SK-N-SH (cell line): ENCODE data around the gene BLOC1S6. TPM values are rescaled to one million over a fixed set of nuclear protein-coding genes. Genes with fewer than 3 reads are reported as not detected.

Source experiments
- CTCF ChIA-PET: fragments of 300-600, 350-600 bp; formaldehyde crosslinking; extraction: SDS; loops from one replicate; lab custom pipeline; 2021; lab: Yijun Ruan, JAX
- POLR2A ChIA-PET: fragments of 350-600 bp; sonication (Branson Sonifier 250); formaldehyde crosslinking; extraction: SDS; loops from one replicate; lab custom pipeline; 2020; ENCODE audit warnings: antibody characterized with exemption, inconsistent platforms; lab: Yijun Ruan, JAX
- DNase-seq: peaks from one replicate; pipeline ENCODE4 v3.0.0; 2012
- H2AFZ ChIP-seq: fragments of 200-600 bp; sonication (generic); 2 replicates; pipeline ENCODE4 v1.8.1; 2016; ENCODE audit warnings: antibody characterized with exemption, mild to moderate bottlenecking, low read depth
- H3F3A ChIP-seq: fragments of 200-600 bp; sonication (generic); replicated peaks from 2 replicates; pipeline ENCODE3; 2016; ENCODE audit warnings: antibody characterized with exemption, mild to moderate bottlenecking; ENCODE audit not compliant: insufficient read depth
- H3K27ac ChIP-seq, 2 experiments: fragments of 200-500 bp in 1 of 2; fragments of 200-600 bp in 1 of 2; sonication (Bioruptor generic) in 1 of 2; sonication (generic), shearing (Covaris generic) in 1 of 2; 2 replicates each; pipeline versions ENCODE4 v1.5.1 to v1.6.1; 2014 to 2016; ENCODE audit warnings: low read depth in 2 of 2, inconsistent platforms in 1 of 2, low read length in 1 of 2, mild to moderate bottlenecking in 1 of 2, mixed read lengths in 1 of 2
- H3K27me3 ChIP-seq: fragments of 200-600 bp; sonication (generic), shearing (Covaris generic); 2 replicates; pipeline ENCODE4 v1.6.1; 2016; ENCODE audit warnings: mixed run types; ENCODE audit not compliant: insufficient read depth
- H3K36me3 ChIP-seq, 2 experiments: fragments of 200-500 bp in 1 of 2; fragments of 200-600 bp in 1 of 2; sonication (Bioruptor generic) in 1 of 2; sonication (generic) in 1 of 2; replicated peaks in 1 of 2; 2 replicates each; pipeline versions ENCODE3 to v1.5.1; 2014 to 2016; ENCODE audit warnings: low read length in 1 of 2, mild to moderate bottlenecking in 1 of 2; ENCODE audit not compliant: insufficient read depth in 2 of 2, control insufficient read depth in 1 of 2
- H3K4me1 ChIP-seq, 2 experiments: fragments of 200-500 bp in 1 of 2; fragments of 200-600 bp in 1 of 2; sonication (Bioruptor generic) in 1 of 2; sonication (generic), shearing (Covaris generic) in 1 of 2; 2 replicates each; pipeline versions ENCODE4 v1.5.1 to v1.6.1; 2014 to 2016; ENCODE audit warnings: low read depth in 1 of 2, low read length in 1 of 2, mixed run types in 1 of 2; ENCODE audit not compliant: insufficient read depth in 2 of 2, control insufficient read depth in 1 of 2
- H3K4me2 ChIP-seq: fragments of 200-600 bp; sonication (generic), shearing (Covaris generic); 2 replicates; pipeline ENCODE4 v1.6.1; 2017; ENCODE audit warnings: mixed run types
- H3K4me3 ChIP-seq, 2 experiments: fragments of 200-500 bp in 1 of 2; fragments of 200-600 bp in 1 of 2; sonication (Bioruptor generic) in 1 of 2; sonication (generic), shearing (Covaris generic) in 1 of 2; 2 replicates each; pipeline versions ENCODE4 v1.5.1 to v1.8.1; 2014 to 2016; ENCODE audit warnings: low read depth in 2 of 2, inconsistent platforms in 1 of 2, low read length in 1 of 2, mild to moderate bottlenecking in 1 of 2, mixed read lengths in 1 of 2, moderate library complexity in 1 of 2
- H3K79me2 ChIP-seq: fragments of 200-600 bp; sonication (generic); 2 replicates; pipeline ENCODE4 v1.8.1; 2017; ENCODE audit warnings: mild to moderate bottlenecking; ENCODE audit not compliant: insufficient read depth
- H3K9ac ChIP-seq: fragments of 200-600 bp; sonication (generic); 2 replicates; pipeline ENCODE4 v1.6.1; 2017; ENCODE audit warnings: mixed run types
- H3K9me2 ChIP-seq: fragments of 200-600 bp; sonication (generic); 2 replicates; pipeline ENCODE4 v1.6.1; 2017; ENCODE audit warnings: mixed run types
- H3K9me3 ChIP-seq: fragments of 200-600 bp; sonication (generic); 2 replicates; pipeline ENCODE4 v1.6.1; 2017; ENCODE audit warnings: mixed run types, mild to moderate bottlenecking, moderate library complexity
- H4K20me1 ChIP-seq: fragments of 200-600 bp; sonication (generic); 2 replicates; pipeline ENCODE4 v1.6.1; 2017; ENCODE audit warnings: mild to moderate bottlenecking, mixed run types; ENCODE audit not compliant: insufficient read depth
- CHD2 ChIP-seq: fragments of 150-350 bp; IDR thresholded peaks from 2 replicates; pipeline ENCODE4 v1.6.1; 2018; ENCODE audit warnings: low read length; ENCODE audit not compliant: partially characterized antibody
- EP300 ChIP-seq, 2 experiments: IDR thresholded peaks; 2 replicates each; pipeline versions ENCODE4 v1.4.0 to v1.6.1; 2012; ENCODE audit warnings: borderline replicate concordance in 1 of 2, low read depth in 1 of 2, low read length in 1 of 2
- FOSL2 ChIP-seq: IDR thresholded peaks from 2 replicates; pipeline ENCODE4 v1.4.0; 2012; ENCODE audit warnings: low read depth, mild to moderate bottlenecking, moderate library complexity, borderline replicate concordance
- GABPA ChIP-seq: IDR thresholded peaks from 2 replicates; pipeline ENCODE4 v1.4.0; 2012; ENCODE audit warnings: low read depth, mild to moderate bottlenecking
- GATA2 ChIP-seq: sonication (generic); formaldehyde crosslinking; IDR thresholded peaks from 2 replicates; pipeline ENCODE4 v1.5.0; 2020; ENCODE audit warnings: mild to moderate bottlenecking, missing genetic modification reagents
- MEF2A ChIP-seq: IDR thresholded peaks from 2 replicates; pipeline ENCODE4 v1.4.0; 2012; ENCODE audit warnings: low read depth, borderline replicate concordance
- RFX5 ChIP-seq: IDR thresholded peaks from 2 replicates; pipeline ENCODE4 v1.6.1; 2012; ENCODE audit warnings: mild to moderate bottlenecking, improper control_type of control experiment, low read length
- TCF12 ChIP-seq: IDR thresholded peaks from 2 replicates; pipeline ENCODE4 v1.4.0; 2012
- YY1 ChIP-seq: IDR thresholded peaks from 2 replicates; pipeline ENCODE4 v1.4.0; 2012; ENCODE audit warnings: low read depth, mild to moderate bottlenecking
- WGBS: methylation state at CpG from one replicate; pipeline ENCODE4 v1.1.6; 2017; ENCODE audit warnings: low lambda C conversion rate; 5-methylcytosine and 5-hydroxymethylcytosine counted together
- polyA plus RNA-seq, 3 experiments: library from polyadenylated mRNA; depleted of rRNA; stranded (reverse); fragments of >200 nt; gene quantifications; 2 replicates each; pipeline ENCODE4 v1.2.3, GENCODE V29; 2012
- TF ChIP-seq, protein P1 (sequence below): IDR thresholded peaks from 2 replicates; pipeline ENCODE4 v1.4.0; 2012; ENCODE audit warnings: low read depth, borderline replicate concordance
- TF ChIP-seq, protein P2 (sequence below): fragments of 200-600 bp; sonication (generic); IDR thresholded peaks from 2 replicates; pipeline ENCODE4 v1.6.1; 2017; ENCODE audit warnings: antibody characterized with exemption, mild to moderate bottlenecking, moderate library complexity
- TF ChIP-seq, protein P3 (sequence below): fragments of 150-350 bp; IDR thresholded peaks from 2 replicates; pipeline ENCODE4 v1.6.1; 2017; ENCODE audit warnings: antibody characterized with exemption, low read length, low read depth, borderline replicate concordance

The BLOC1S6 gene
- polyA plus RNA-seq, 1 of the 3 experiments (the other 2 are of a cell fraction): 11.3 TPM

DNA sequence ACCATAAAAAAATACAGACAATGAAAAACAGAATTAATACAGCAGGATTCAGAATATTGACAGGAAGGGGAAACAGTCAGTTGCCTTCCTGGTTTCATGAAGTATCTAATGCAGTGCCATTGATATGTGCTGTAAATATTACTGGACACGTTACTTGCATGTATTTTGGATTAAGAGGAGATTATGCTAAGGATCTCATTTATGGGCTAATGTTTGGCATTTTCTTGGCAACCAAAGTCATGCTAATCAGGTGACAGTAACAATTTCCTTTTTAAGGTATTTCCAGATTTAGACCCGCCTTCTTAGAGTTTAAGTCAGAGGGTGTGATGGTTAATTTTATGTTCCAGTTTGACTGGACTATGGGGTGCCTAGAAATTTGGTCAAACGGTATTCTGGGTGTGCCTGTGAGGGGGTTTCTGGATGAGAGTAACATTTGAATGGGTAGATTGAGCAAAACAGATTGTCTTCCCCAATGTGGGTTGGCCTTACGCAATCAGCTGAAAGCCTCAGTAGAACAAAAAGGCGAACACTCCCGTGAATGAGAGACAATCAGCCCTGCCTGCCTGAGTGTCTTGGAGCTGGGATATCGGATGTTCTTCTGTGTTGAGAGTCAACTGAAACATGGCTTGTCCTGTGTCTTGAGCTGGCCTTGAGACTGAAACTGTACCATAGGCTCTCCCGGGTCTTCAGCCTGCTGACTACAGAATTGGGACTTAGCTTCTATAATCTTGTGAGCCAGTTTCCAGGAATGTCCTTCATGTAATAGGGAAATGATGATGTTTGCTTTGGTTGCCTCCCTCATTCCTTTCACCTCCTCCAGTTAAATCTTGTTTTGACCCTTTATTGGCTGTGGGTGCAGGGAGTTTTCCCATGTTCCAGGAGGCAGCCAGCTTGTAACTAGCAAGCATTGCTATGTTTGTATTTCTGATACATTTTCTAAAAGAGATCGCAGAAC is 58.1 kb downstream of the BLOC1S6 start:
- Histone ChIP-seq H3K4me2 (peak overlapping the region; percentile 40; the same call in 1 of the 2 replicates), H2AFZ (no peak overlapping the region), H3K4me3 (no peak overlapping the region), H3K79me2 (no peaks in the 10 kb centered on the region), H3K4me1 (peaks cover 0 to 21% of the 10 kb centered on the region in 2 experiments; a peak in 2 of 4 replicates), H4K20me1 (no peaks in the 10 kb centered on the region), H3K36me3 (no peaks in the 10 kb centered on the region), H3K27ac (no peak overlapping the region), H3K27me3 (no peaks in the 10 kb centered on the region), H3K9me3 (no peaks in the 10 kb centered on the region), H3K9ac (no peak overlapping the region), H3K9me2 (no peaks in the 10 kb centered on the region), H3F3A (peaks cover 27% of the 10 kb centered on the region)
- ChIA-PET POLR2A (no interaction called here), CTCF (interaction anchor here (0.9 to 1.6 kb wide), 2 partner anchors 10 to 52 kb away, joined by 3 to 8 read pairs; partner anchors contain the start of gene SQOR)
- TF ChIP-seq CHD2 (no peak), MEF2A (no peak), EP300 (IDR thresholded peaks at IDR 0.05; ENCODE audit: borderline replicate concordance in 1 of 2, low read depth in 1 of 2, low read length in 1 of 2) (no peak), TCF12 (no peak), FOSL2 (no peak), YY1 (no peak), GABPA (no peak), RFX5 (no peak), GATA2 (CRISPR knock-in tag) (no peak)
- TF ChIP-seq, protein P1, sequence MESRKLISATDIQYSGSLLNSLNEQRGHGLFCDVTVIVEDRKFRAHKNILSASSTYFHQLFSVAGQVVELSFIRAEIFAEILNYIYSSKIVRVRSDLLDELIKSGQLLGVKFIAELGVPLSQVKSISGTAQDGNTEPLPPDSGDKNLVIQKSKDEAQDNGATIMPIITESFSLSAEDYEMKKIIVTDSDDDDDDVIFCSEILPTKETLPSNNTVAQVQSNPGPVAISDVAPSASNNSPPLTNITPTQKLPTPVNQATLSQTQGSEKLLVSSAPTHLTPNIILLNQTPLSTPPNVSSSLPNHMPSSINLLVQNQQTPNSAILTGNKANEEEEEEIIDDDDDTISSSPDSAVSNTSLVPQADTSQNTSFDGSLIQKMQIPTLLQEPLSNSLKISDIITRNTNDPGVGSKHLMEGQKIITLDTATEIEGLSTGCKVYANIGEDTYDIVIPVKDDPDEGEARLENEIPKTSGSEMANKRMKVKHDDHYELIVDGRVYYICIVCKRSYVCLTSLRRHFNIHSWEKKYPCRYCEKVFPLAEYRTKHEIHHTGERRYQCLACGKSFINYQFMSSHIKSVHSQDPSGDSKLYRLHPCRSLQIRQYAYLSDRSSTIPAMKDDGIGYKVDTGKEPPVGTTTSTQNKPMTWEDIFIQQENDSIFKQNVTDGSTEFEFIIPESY: no peak
- TF ChIP-seq, protein P2, sequence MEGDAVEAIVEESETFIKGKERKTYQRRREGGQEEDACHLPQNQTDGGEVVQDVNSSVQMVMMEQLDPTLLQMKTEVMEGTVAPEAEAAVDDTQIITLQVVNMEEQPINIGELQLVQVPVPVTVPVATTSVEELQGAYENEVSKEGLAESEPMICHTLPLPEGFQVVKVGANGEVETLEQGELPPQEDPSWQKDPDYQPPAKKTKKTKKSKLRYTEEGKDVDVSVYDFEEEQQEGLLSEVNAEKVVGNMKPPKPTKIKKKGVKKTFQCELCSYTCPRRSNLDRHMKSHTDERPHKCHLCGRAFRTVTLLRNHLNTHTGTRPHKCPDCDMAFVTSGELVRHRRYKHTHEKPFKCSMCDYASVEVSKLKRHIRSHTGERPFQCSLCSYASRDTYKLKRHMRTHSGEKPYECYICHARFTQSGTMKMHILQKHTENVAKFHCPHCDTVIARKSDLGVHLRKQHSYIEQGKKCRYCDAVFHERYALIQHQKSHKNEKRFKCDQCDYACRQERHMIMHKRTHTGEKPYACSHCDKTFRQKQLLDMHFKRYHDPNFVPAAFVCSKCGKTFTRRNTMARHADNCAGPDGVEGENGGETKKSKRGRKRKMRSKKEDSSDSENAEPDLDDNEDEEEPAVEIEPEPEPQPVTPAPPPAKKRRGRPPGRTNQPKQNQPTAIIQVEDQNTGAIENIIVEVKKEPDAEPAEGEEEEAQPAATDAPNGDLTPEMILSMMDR: no peak
- TF ChIP-seq, protein P3, sequence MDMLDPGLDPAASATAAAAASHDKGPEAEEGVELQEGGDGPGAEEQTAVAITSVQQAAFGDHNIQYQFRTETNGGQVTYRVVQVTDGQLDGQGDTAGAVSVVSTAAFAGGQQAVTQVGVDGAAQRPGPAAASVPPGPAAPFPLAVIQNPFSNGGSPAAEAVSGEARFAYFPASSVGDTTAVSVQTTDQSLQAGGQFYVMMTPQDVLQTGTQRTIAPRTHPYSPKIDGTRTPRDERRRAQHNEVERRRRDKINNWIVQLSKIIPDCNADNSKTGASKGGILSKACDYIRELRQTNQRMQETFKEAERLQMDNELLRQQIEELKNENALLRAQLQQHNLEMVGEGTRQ: no peak
- WGBS: 87% methylated on average over 9 of the region's 9 CpGs
- DNase-seq: no peak
